Neural crest cell (in vitro differentiated cells): ENCODE measurements around the gene LRMDA. TPM values are rescaled to one million over a fixed set of nuclear protein-coding genes. Genes with fewer than 3 reads are reported as not detected.

Experiments used
- DNase-seq: peaks from one replicate; pipeline ENCODE4 v3.0.0; 2021; ENCODE audit warnings: low read depth, mixed read lengths, low spot score
- H3K27ac Mint-ChIP-seq: one replicate; pipeline ENCODE4 v1.8.0; 2021; ENCODE audit warnings: mild to moderate bottlenecking, mixed read lengths; ENCODE audit not compliant: unreplicated experiment
- H3K27me3 Mint-ChIP-seq: 2 replicates; pipeline ENCODE4 v1.8.0; 2021; ENCODE audit warnings: low read depth, mild to moderate bottlenecking, mixed read lengths
- H3K36me3 Mint-ChIP-seq: 2 replicates; pipeline ENCODE4 v1.8.0; 2021; ENCODE audit warnings: low read depth, mild to moderate bottlenecking, mixed read lengths
- H3K4me1 Mint-ChIP-seq: 2 replicates; pipeline ENCODE4 v1.8.0; 2021; ENCODE audit warnings: mixed read lengths
- H3K4me3 Mint-ChIP-seq: one replicate; pipeline ENCODE4 v1.8.0; 2021; ENCODE audit warnings: mild to moderate bottlenecking, mixed read lengths
- H3K9me3 Mint-ChIP-seq: 2 replicates; pipeline ENCODE4 v1.8.0; 2021; ENCODE audit warnings: mixed read lengths
- total RNA-seq: library from RNA; stranded (reverse); gene quantifications from 2 replicates; pipeline ENCODE4 v1.2.1, GENCODE V29; 2021
- TF ChIP-seq, protein P1 (sequence below): fragments of 200-600 bp; sonication (generic); conservative IDR thresholded peaks from 2 replicates; pipeline ENCODE4 v1.5.0; 2021; ENCODE audit warnings: antibody characterized with exemption, mild to moderate bottlenecking

The LRMDA gene
- total RNA-seq, 1 donor from 2014 or later: 3.1 TPM

DNA sequence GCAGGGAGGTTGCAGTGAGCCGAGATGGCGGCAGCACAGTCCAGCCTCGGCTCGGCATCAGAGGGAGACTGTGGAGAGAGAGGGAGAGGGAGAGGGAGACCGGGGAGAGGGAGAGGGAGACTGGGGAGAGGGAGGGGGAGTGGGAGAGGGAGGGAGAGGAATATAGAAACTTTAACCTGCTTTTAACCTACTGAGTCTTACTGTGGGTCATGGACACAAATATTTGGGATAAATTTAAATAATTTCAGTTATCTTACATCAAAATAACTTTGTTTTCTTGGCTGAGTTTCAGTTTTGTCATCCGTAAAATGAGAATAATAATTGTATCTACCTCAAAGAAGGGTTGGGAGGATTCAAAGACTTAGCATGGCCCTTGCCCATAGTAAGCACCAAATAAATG, 319.8 kb downstream of the LRMDA start:
- H3K27ac Mint-ChIP-seq: no peak overlapping the region
- DNase-seq: no peak
- H3K4me3 Mint-ChIP-seq: no peak overlapping the region
- H3K36me3 Mint-ChIP-seq: peaks cover 3% of the 10 kb centered on the region
- H3K27me3 Mint-ChIP-seq: no peaks in the 10 kb centered on the region
- peaks cover 3% of the 10 kb centered on the region for H3K4me1 Mint-ChIP-seq
- no peaks in the 10 kb centered on the region for H3K9me3 Mint-ChIP-seq
- TF ChIP-seq, protein P1, sequence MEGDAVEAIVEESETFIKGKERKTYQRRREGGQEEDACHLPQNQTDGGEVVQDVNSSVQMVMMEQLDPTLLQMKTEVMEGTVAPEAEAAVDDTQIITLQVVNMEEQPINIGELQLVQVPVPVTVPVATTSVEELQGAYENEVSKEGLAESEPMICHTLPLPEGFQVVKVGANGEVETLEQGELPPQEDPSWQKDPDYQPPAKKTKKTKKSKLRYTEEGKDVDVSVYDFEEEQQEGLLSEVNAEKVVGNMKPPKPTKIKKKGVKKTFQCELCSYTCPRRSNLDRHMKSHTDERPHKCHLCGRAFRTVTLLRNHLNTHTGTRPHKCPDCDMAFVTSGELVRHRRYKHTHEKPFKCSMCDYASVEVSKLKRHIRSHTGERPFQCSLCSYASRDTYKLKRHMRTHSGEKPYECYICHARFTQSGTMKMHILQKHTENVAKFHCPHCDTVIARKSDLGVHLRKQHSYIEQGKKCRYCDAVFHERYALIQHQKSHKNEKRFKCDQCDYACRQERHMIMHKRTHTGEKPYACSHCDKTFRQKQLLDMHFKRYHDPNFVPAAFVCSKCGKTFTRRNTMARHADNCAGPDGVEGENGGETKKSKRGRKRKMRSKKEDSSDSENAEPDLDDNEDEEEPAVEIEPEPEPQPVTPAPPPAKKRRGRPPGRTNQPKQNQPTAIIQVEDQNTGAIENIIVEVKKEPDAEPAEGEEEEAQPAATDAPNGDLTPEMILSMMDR: no peak

DNA sequence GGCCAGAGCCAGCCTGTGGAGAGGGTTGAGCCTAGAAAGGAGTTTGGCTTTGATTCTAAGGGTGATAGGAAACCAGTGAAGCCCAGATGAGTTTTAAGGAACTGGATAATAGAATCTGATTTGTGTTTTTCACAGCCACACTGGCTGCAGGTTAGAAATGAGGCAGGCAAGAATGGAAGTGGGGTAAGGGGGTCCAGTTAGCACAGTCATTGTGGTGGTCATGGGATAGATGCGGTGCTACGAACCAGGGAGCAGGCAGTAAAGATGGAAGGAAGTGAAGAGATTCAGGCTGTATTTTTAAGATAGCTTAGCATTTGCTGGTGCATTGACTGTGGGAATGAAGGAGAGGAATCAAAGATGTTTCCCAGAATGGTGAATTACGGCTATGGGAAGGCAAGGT, 322.2 kb downstream of the LRMDA start:
- no peak for DNase-seq
- H3K4me1 Mint-ChIP-seq: peaks cover 3% of the 10 kb centered on the region
- no peak overlapping the region for H3K27ac Mint-ChIP-seq
- H3K4me3 Mint-ChIP-seq: no peak overlapping the region
- H3K36me3 Mint-ChIP-seq: peaks cover 3% of the 10 kb centered on the region
- TF ChIP-seq, protein P1: no peak
- H3K9me3 Mint-ChIP-seq: no peaks in the 10 kb centered on the region
- H3K27me3 Mint-ChIP-seq: peaks cover 4% of the 10 kb centered on the region

- TF ChIP-seq, protein P1: no peak
- peaks cover 3% of the 10 kb centered on the region for H3K4me1 Mint-ChIP-seq
- peaks cover 4% of the 10 kb centered on the region for H3K27me3 Mint-ChIP-seq
- no peak overlapping the region for H3K4me3 Mint-ChIP-seq
- no peak overlapping the region for H3K27ac Mint-ChIP-seq
- no peaks in the 10 kb centered on the region for H3K9me3 Mint-ChIP-seq
- no peak for DNase-seq
- H3K36me3 Mint-ChIP-seq: peaks cover 3% of the 10 kb centered on the region
These were observed 322.8 kb downstream of the LRMDA start for GRCh38 chr10:75754096-75754831.

DNA sequence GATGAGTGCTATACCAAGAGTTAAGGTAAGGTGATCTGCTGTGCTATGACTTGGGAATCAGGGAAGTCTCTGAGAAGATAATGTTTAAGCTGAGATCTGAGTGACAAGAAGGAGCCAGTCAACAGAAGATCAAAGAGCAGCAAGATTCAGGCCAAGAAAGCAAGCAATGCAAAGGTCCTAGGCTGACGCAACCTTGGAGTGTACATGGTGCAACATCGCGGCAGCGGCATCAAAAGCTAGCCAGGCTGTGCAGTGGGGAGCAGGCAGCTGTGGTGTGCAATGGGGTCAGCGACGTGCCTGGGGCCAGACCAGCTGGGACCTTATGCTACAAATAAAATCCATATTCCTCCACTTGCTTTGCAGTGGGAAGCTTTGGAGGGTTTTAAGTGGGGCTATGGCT, 324.1 kb downstream of the LRMDA start:
- DNase-seq: no peak
- Mint-ChIP-seq H3K4me1 (peaks cover 3% of the 10 kb centered on the region), H3K4me3 (no peak overlapping the region), H3K9me3 (no peaks in the 10 kb centered on the region), H3K27ac (no peak overlapping the region), H3K27me3 (peaks cover 4% of the 10 kb centered on the region), H3K36me3 (no peaks in the 10 kb centered on the region)
- TF ChIP-seq, protein P1: no peak

GRCh38 chr10:75761289-75761688, 329.9 kb downstream of the LRMDA start:
- H3K4me1 Mint-ChIP-seq: peaks cover 23% of the 10 kb centered on the region
- H3K27ac Mint-ChIP-seq: no peak overlapping the region
- H3K27me3 Mint-ChIP-seq: peaks cover 4% of the 10 kb centered on the region
- H3K4me3 Mint-ChIP-seq: no peak overlapping the region
- H3K36me3 Mint-ChIP-seq: no peaks in the 10 kb centered on the region
- no peak for DNase-seq
- no peaks in the 10 kb centered on the region for H3K9me3 Mint-ChIP-seq
- TF ChIP-seq, protein P1: no peak
